ENCODE results near the gene LSR. TPM values are rescaled to one million over a fixed set of nuclear protein-coding genes. Genes with fewer than 3 reads are reported as not detected.

The LSR gene
- total RNA-seq = 79.4 TPM

DNA sequence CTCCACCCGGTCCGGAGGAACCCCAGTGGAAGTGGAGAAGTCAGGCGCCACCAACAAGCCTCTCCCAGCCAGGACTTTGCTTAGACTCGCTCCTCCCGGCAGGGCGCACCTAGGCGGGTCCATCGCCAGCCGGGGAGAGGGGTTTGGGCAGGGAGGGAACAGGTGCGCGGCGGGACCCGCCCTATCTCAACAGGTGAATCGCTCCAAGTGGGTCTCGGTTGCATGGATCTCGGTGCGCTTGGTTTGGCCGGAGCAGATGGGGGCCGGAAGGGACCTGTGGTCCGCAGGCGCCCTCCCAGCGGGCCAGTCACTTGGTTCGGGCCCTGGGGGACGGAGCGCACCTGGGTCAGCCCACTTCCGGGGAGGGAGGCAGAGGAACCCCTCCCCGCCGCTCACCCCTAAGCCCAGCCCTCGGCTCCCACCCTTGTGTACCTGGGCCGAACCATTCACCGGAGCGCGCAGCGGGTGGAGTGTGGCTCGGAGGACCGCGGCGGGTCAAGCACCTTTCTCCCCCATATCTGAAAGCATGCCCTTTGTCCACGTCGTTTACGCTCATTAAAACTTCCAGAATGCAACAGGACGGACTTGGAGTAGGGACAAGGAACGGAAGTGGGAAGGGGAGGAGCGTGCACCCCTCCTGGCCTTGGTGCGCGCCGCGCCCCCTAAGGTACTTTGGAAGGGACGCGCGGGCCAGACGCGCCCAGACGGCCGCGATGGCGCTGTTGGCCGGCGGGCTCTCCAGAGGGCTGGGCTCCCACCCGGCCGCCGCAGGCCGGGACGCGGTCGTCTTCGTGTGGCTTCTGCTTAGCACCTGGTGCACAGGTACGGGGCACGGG lies at the start of gene LSR:
TSS of gene LSR (plus strand) at position 693 of the 836 bp plus-strand sequence. CDS start at position 714, 21 bp downstream.
- Histone ChIP-seq H3K27ac (peak within 1 kb of the TSS; percentile 48 to 64), H3K27me3 (peaks cover 10% of the 10 kb centered on the region), H3K4me1 (peaks cover 6 to 8% of the 10 kb centered on the region in 2 donors), H3K4me3 (peak within 1 kb of the TSS; percentile 52 to 67), H3K9me3 (no peaks in the 10 kb centered on the region), H3K36me3 (no peaks in the 10 kb centered on the region)
- intact Hi-C loops (cut with DNase I) = no loop called here
- no peak for TF ChIP-seq CTCF (IDR thresholded peaks at IDR 0.05)
- no peak for DNase-seq (ENCODE audit: low spot score in 2 of 2)

DNA sequence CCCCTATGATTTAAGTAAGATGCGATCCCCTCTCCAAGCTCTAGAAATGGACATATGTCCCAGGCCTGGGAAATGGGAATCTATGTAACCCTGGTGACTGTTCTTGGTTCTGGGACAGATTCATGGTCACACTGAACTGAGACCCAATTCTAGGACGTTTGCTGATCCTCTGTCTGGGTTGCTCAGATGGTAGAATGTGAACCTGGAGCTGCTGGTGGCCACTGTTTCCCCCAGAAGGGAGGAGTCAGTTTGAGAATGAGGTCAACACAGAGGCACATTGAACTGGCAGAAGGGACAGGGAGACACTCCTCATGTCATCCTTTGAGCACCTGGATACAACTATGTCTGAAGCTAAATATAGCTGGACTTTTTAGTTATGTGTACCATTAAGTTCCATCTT lies 49.3 kb upstream of the LSR start:
- no peaks in the 10 kb centered on the region for H3K9me3 ChIP-seq
- H3K4me3 ChIP-seq = no peak overlapping the region
- intact Hi-C loops (cut with DNase I) = no loop called here
- no peak for TF ChIP-seq CTCF (IDR thresholded peaks at IDR 0.05)
- DNase-seq (ENCODE audit: low spot score in 2 of 2) = no peak
- H3K27ac ChIP-seq = no peak overlapping the region
- H3K27me3 ChIP-seq = no peaks in the 10 kb centered on the region
- H3K4me1 ChIP-seq = no peaks in the 10 kb centered on the region
- no peaks in the 10 kb centered on the region for H3K36me3 ChIP-seq

GRCh38 chr19:35202722-35203688 lies 45.8 kb upstream of the LSR start:
- intact Hi-C loops (cut with DNase I) = no loop called here
- H3K27ac ChIP-seq = no peak overlapping the region
- no peak for TF ChIP-seq CTCF (IDR thresholded peaks at IDR 0.05)
- no peak for DNase-seq (ENCODE audit: low spot score in 2 of 2)
- H3K36me3 ChIP-seq = no peaks in the 10 kb centered on the region
- H3K9me3 ChIP-seq = no peaks in the 10 kb centered on the region
- H3K27me3 ChIP-seq = no peaks in the 10 kb centered on the region
- H3K4me1 ChIP-seq = no peaks in the 10 kb centered on the region
- no peak overlapping the region for H3K4me3 ChIP-seq

DNA sequence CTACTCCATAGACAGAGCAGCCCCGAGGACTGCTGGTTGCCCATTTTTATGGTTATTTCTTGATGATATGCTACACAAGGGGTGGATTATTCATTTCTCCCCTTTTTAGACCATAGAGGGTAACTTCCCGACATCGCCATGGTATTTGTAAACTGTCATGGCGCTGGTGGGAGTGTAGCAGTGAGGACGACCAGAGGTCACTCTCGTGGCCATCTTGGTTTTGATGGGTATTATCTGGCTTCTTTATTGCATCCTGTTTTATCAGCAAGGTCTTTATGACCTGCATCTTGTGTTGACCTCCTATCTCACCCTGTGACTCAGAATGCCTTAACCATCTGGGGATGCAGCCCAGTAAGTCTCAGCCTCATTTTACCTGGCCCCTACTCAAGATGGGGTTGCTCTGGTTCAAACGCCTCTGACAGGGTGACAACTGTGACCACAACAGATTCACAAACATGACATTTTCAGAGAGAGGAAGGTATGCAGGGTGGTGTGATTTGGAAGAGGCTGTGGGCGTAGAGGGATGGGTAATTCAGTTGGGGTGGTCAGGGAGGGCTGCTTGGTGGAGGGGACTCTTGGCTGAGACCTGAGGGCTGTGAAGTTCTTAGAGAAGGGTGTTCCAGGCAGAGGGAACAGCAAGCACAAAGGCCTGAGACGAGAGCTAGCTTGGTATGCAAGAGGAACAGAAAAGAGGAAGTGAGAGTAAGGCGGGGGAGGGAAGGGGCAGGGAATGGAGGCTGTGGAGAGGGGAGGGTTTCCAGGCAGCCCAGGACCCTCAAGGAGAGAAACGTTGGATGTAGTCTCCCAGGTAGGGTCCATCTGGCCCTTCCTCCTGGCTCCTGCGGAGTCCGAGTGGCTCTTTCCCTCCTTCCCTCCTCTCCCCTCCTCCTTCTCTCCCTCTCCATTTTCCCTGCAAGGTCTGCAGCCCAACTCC lies 43.7 kb upstream of the LSR start:
- no peak for TF ChIP-seq CTCF (IDR thresholded peaks at IDR 0.05)
- Histone ChIP-seq H3K27ac (no peak overlapping the region), H3K4me3 (no peak overlapping the region), H3K9me3 (no peaks in the 10 kb centered on the region), H3K27me3 (no peaks in the 10 kb centered on the region), H3K4me1 (no peaks in the 10 kb centered on the region), H3K36me3 (no peaks in the 10 kb centered on the region)
- intact Hi-C loops (cut with DNase I) = no loop called here
- no peak for DNase-seq (ENCODE audit: low spot score in 2 of 2)

DNA sequence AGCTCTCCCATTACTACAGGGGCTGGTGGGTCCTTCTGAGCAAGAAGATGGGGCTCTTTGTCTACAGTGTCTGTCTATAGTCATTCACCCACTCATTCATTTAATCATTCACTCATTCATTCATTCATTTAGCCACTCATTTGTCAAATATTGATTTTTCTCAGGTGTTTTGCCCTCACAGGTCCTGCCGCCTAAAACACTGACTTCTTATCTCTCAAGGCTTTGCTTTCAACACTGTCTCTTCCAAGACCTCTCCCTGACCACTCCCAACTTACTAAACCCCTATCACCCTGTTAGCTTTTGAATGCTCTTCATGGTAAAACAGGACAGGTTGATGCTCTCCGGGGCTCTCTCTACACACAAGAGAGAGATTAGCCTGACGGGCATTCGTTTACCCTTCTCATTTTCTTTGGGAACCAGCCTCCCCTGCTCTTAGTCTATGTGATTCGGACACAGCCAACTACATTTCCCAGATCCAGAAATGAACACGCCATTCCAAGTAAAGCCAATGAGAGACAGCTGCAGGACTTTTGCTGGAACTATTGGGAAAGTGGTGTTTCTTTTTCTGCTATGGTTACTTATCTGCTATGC lies 43.0 kb upstream of the LSR start:
- no peaks in the 10 kb centered on the region for H3K9me3 ChIP-seq
- intact Hi-C loops (cut with DNase I) = no loop called here
- no peaks in the 10 kb centered on the region for H3K4me1 ChIP-seq
- no peaks in the 10 kb centered on the region for H3K27me3 ChIP-seq
- H3K36me3 ChIP-seq = no peaks in the 10 kb centered on the region
- H3K4me3 ChIP-seq = no peak overlapping the region
- DNase-seq (ENCODE audit: low spot score in 2 of 2) = no peak
- H3K27ac ChIP-seq = no peak overlapping the region
- no peak for TF ChIP-seq CTCF (IDR thresholded peaks at IDR 0.05)
